ENCODE measurements around the gene KANK4.

The KANK4 gene

GRCh38 chr1:62187548-62187947, 131.7 kb downstream of the KANK4 start:
- H3K4me1 ChIP-seq (ENCODE audit: control insufficient read depth, insufficient read depth, low read length), result peaks cover 5% of the 10 kb centered on the region; the same call in 1 of the 2 replicates

More at GRCh38 chr1:62187548-62187947, 131.7 kb downstream of the KANK4 start:
- Histone ChIP-seq H3K27me3 (ENCODE audit: control insufficient read depth, insufficient read depth, low read length) (no peaks in the 10 kb centered on the region), H3K27ac (ENCODE audit: low read length) (no peak overlapping the region), H3K9me3 (ENCODE audit: control insufficient read depth, insufficient read depth, low read length) (no peaks in the 10 kb centered on the region), H3K36me3 (ENCODE audit: control insufficient read depth, insufficient read depth, low read length) (no peaks in the 10 kb centered on the region), H3K4me3 (ENCODE audit: low read length) (no peak overlapping the region)
- DNase-seq (ENCODE audit: low read depth, low spot score), result no peak
- no CpG with 5 or more reads among the region's 5 CpGs for WGBS (ENCODE audit: insufficient coverage, insufficient read length)
